ENCODE measurements around the gene CSNK2A2.

- TF ChIP-seq, protein P1, sequence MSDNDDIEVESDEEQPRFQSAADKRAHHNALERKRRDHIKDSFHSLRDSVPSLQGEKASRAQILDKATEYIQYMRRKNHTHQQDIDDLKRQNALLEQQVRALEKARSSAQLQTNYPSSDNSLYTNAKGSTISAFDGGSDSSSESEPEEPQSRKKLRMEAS (IDR thresholded peaks at IDR 0.05; ENCODE audit: low read depth, low read length), result no peak
- TF ChIP-seq BHLHE40 (IDR thresholded peaks at IDR 0.05; ENCODE audit: borderline replicate concordance in 1 of 2, low read depth in 2 of 2, low read length in 1 of 2), result peak in 1 of 2 experiments; percentile 12; a peak in 1 of 4 replicates
These were observed 15.1 kb upstream of the CSNK2A2 start for GRCh38 chr16:58212824-58213655.

All from GM12878 (cell line).